Midbrain (tissue), 1 donor: ENCODE data around the gene TMEM208.
A peak's percentile ranks its signal among the peaks of the same experiment; 100 is the strongest.

Experiments used
- DNase-seq: peaks from one replicate; lab custom pipeline; 2025; lab: John Stamatoyannopoulos, UW

TMEM208 gene

DNA sequence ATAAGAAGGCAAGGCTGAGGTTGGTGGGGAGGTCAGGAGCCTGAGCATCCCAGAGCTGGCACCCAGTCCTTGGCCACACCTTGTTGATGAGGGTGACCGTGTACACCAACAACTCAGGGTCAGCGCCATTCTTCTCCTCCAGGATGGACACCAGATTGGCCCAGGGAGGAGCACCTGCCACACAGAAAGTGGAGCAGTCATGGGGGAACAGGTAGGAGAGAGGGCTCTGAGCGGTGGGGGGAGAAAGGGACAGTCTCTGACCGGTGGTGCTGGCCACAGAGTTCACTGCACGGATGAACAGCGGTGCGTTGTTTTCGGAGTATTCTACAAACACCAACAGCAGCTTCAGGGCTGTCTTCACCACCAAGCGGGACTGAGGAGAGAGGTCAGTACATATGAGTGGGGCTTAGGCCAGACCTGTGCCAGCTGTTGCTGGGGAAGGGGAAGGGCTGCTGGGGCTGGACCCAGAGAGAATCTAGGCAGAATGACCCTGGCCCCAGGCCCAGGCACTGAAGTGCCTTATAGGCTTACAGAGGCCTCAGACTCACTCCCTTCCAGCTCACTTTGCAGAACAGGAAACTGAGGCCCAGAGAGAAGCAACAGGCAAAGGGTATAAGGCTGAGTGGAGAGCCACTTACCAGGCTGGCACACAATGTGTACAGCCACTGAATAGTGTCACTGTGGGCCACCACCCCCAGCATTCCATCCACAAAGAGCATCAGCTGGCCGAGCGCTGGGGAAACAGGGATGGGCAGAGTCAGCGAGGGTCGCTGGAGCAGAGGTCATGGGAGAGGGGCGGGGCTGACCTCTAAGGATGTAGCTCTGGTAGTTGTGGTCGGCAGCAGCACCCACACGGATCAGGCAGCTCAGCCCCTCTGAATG lies 10.7 kb downstream of the TMEM208 start:
- no peak for DNase-seq

DNA sequence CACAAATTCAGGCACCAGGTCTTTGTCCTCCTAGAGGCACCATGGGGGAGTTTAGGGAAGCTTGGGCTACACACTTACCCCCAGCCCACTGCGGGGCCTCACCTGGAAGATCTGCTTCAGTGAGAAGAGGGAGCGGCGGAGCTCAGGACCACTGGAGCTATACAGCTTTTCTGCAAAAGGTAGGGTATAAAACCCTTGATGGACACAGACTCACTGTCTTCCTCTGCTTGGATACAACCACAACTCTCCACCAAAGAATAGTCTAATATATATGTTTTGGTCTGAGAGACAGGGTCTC lies 11.3 kb downstream of the TMEM208 start:
- DNase-seq = no peak

DNA sequence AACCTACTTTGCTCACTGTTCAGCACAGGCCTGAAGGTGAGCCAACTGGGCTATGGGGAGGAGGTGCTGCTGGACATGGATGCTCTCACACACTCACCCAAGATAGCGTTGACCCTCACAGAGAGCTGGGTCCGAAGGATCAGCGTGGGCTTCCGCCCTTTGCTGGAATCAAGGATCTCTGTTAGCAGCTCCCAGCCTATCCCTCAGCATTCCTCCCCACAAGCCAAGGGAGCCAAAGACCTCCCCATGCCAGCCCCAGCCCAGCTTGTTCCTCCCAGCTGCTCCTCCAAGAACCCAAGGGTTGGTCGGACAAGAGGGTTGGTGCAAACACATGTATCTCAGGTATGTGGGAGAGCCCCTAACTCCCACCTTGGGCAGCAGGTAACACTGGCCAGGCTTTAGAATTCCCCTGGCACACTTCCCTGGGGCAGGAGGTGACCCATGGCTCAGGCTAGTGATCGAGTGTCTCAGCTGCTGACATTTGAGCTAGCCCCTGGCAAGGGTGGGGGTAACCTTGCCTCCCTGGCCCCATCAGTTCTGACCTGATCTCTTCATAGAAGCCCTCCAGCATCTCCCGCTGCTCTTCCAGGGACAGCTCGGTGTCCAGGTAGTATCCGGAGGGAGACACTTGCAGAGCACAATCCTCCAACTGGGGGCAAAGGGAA lies 12.0 kb downstream of the TMEM208 start:
- DNase-seq = no peak

DNA sequence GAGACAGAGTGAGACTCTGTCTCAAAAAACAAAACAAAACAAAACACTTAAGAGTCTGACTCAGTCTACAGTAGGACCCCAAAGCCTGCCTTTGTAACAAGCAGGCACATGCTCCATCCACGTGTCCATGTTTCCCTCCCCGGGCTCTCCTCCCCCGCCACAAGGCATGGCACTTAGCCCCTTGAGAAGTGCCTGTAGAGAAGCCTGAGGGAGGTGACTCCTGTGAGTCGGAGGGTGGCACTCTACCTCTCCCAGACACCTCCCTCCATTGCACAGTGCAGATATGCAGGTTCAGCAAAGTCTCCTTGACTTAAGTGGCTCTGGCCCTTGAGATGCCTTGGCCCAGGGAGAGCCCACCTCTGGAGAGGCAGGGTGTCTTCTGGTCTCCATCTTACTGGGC lies 13.6 kb downstream of the TMEM208 start:
- no peak for DNase-seq

DNA sequence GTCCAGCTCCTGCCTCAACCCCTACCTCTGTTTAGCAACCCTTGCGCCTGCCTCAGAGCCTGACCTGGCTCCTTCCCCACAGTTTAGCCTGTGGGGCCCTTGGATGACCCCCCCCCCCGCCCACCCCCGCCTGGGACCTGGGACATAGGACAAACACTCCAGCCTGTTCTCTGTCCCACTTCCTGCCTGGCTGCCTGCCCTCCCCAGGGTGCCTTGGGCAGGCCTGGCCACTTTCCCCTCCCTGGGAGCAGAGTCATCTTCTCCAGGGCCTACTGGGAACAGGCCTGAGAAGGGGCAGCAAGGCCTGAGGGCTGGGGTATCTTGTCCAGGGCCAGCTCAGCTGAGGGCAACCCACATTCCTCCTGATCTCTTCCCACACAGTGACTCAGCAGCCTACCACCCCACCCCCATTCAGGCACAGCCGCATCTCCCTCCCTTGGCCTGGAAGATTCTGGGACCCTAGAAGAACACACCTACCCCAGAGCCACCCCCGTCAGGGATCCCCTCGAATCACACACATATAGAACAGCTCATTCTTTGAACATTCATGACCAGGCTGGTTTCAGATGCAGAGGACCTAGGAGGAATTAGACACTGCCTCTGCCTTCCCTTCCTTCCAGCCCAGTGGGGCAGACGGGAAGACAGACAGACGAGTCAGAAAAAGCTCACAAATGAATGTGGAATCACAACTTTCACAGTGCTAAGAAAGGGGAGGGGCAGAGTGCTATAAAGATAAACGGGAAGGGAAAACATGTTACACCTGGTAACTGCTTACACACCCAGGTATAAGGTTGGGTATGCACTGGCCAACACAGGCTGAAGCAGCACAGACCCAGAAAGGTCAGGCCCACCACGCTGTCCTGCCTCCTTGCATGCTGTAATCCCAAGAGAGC lies 14.3 kb downstream of the TMEM208 start:
- DNase-seq = peak; percentile 29

DNA sequence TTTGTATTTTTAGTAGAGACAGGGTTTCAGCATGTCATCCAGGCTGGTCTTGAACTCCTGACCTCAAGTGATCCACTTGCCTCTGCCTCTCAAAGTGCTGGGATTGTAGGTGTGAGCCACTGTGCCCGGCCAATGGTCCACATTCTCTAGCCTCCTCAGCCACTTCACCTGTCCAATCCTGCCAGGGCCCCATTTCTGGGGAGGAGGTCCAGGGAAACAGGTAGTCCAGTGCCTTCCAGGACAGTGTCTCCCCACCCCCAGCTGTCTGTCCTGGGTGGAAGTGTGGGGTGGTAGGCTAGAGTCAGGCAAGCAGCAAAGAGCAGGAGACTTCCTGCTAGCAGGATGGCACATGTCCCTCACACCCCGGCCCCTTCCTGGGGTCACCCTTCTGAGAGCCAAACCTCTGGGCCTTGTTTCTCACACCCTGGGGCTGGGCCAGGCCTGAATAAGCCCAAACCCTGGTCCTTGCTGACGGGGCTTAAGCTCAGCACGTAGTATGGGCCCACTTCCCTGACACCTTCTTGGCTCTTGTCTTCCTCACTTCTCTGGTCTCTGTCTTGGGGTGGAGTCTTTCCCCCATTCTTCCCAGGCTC lies 15.3 kb downstream of the TMEM208 start:
- no peak for DNase-seq

DNA sequence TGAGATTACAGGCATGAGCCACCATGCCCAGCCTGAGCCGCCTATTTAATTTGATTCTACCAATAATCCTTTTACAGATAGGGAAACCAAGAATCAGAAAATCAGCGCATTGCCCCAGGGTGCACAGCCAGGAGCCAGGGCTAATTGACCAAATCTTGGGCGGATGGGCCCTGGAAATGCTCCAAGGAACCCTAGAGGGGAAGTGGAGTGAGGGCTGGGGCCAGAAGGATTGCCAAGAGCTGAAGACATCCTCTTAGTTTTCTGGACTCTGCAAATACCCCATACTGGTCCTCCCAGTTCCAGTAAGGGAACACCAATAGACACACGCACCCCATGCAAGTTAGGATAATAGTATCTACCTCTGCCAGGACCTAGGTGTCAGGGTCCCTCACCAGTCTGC lies 16.6 kb downstream of the TMEM208 start:
- DNase-seq = no peak

DNA sequence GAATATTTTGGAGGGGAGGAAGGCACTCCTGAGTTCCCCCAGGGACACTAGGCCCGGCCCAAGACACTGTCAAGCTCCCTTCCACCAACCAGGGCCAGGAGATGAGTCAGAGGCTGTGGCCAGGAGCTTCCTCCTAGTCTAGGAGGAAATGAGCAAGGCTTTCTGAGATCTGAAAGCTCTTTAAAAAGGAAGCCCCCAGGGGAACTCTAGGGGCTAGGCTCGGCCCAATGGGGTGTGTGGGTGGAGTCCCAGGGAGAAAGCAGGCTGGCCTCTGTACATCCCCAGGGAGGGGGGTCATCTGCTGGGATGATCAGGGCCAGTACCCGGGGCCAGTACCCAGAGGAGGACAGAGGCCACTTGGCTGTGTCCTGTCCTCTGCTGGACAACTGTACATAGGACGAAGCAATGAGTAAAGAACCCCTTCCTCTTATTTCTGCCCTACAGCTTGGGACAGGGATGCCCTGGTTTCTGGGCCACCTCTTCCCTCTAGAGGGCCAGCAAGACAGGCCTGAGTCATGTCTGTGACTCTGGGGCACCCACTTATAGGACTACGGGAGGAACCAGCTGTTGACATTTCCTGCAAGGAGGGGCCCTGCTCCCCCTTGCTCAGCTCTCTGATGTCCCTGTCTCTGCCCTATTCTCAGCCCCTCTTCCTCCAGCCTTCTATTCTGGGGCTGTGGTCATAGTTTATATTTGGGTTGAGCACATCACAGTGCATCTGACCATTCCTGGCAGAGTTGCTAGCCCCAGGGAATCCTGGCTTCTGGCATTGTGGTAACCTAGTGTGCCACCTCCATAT lies 17.7 kb downstream of the TMEM208 start:
- DNase-seq = peak; percentile 50

DNA sequence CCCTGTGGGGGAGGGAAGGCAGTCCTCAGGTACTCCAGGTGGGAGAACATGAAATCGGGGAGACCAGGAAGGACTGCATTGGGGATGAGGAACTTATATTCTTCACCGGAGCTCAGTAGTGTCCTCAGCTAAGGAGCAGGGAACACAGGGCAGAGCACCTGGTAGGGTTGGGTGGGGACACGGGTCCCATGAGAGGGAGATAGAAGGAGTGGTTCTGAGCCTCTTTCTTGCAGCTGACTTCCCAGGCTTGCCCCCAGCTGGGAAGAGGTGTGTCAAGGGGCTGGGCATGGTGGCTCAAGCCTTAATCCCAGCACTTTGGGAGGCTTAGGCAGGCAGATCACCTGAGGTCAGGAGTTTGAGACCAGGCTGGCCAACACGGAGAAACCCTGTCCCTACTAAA lies 18.3 kb downstream of the TMEM208 start:
- no peak for DNase-seq

DNA sequence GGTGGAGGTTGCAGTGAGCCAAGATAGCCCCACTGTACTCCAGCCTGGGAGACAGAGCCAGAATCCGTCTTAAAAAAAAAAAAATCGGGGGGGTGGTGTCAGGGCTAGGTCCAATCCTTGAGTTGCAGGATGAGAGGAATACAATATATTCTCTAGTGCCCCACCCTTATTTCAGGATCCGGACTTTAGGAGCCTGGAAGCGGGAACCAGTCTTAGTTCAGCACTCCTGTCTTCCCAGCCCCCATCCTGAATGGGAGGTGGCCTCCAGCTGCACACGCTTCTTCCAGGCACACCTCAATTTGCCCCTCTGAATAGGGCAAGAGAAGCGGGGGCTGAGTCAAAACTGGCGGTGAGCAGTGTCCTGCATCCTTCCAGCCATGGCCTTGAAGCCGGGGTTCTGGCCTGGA lies 18.7 kb downstream of the TMEM208 start:
- no peak for DNase-seq

DNA sequence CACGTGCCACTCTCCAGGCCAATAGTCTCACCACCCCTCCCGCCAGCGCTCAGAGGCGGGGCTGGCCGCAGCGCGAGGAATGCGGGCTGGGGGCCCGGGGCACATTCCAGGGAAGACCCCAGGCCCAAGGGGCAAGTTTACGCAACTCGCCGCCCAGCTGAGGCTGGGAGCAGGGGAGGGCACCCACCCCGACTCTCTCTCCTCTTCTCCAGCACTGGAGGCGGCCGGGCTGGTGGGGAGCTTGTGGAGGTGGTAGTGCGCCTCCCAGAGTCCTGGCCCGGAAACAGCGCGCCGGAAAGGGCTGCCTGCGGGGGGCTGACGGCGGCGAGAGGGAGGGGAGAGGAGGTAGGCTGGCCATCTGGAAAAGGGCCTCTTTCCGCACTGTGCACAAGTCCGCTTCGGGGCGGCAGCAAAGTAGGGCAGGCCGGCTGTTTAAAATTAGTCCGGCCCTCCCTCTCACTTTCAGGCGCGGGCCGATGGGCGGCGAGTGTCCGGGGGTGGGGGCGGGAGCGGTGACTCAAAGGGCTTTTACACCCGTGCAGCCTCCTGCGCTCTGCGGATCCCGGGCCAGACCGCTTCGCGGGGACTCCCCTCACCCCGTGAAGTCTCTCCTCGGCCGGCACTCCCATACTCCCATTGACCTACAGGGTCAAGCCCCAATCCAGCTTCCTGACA lies 19.3 kb downstream of the TMEM208 start:
- DNase-seq = peak; percentile 60

DNA sequence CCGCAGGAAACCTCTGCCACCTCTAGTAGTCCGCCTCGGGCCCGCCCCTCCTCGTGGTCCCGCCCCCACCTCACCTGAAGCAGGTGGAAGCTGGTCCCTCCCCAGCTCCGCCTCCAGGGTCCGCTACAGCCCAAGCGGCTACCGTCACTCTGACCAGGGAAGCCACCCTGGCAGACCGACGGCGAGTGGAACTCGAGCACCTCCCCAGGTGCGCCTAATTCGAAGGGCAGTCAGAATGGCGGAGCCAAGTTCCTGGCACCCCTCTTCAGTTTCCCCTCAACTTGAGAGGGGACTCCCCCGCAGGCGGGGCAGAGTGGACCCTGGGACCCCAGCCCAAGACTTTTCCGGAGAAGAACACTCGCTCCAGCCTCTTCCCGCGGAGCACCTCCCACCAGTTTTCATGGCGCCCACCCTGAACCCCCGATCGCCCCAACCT lies 19.8 kb downstream of the TMEM208 start:
- DNase-seq = no peak

DNA sequence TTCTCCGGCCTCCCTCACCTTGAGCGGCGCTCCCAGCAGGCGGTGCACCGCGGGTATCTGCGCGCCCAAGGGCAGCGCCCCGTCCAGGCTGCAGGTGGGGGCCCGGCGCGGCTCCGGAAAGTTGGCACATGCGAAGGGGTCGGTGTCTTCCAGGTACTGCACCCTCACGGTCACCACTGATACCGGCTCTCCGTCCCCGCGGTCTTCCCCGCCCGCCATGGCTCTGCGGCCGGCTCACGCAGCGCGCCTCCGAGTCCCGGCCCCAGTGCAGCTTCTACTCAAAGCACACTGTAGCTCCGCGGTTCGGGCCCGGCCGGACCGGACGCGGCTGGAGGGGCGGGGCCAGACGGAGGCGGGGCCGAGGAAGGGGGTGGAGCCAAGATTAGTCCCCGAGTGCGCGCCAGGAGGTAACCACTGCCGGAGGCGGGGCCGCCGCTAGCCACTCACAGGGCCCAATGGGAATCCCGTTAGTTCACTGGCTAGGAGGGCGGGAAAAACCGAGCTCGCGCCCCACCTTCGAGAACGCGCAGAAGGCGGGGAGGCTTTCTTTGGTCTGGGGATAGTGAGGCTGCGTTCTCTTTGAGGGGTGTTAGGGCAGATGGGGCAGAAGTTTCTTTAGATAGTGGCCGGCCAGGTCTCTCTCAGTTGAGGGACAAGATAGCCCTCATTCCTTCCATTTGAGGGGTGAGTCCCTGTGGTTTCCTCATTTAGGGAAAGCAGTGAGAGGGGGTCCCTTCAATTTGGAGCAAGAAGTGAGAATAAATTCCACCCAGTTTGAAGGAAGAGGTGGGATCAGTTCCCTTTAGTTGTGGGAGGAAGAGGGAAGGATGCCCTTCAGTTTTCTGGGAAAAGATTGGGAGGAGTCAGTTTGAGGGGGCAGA lies 20.5 kb downstream of the TMEM208 start, which contains the start of gene FHOD1:
Gene FHOD1 (minus strand): TSS at position 290 of the 881 bp plus-strand sequence. CDS start 71 bp downstream, at position 219.
- peak; percentile 88 for DNase-seq

DNA sequence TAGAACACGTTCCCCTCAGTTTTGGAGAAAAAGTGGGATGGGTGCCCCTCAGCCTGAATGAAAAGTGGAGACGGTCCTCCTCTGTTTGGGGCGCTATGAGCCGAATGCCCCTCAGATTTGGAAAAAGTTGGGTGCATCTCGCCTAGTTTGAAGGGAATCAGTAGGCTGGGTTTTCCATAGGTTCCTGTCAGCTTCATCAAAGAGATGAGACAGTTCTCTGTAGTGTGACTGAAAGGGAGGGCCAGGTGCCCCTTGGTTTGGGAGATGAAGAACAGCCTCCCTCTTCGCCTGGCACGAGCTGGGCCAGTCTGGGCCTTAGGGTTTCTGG lies 21.1 kb downstream of the TMEM208 start:
- DNase-seq = no peak

DNA sequence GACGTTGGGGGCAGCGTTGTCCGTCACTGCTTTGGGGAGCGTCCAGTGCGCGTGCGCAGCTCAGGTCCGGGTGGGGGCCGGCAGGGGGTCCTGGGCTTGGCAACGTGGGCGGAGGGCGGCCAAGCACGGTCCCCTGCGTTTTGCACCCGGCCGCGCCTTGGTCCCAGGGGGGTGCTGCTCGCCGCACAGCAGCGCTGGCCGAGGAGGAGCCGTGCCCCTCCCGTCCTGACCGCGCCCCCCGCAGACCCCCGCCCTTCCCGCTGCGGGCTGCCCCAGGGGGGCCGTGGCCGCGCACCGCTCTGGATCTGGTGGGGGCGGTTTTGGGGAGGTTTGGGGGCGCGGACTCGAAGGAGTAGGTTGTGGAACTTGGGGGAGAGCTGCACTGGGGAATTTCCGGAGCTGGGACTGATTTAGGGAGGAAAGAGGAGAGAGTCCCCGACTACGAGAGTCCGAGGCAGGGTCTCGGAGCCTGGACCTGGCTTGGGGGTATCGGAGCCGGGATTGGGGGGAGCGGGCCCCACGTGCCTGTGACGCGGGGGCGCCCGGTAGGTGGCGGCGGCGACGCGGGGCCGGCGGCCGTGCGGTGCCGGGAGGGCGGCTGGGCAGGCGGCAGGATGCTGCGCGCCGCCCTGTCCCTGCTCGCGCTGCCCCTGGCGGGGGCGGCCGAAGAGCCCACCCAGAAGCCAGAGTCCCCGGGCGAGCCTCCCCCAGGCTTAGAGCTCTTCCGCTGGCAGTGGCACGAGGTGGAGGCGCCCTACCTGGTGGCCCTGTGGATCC lies 21.7 kb downstream of the TMEM208 start, which contains the start of gene SLC9A5:
Gene SLC9A5 (plus strand): TSS at position 579 of the 777 bp plus-strand sequence. CDS start 36 bp downstream, at position 615.
- no peak for DNase-seq

DNA sequence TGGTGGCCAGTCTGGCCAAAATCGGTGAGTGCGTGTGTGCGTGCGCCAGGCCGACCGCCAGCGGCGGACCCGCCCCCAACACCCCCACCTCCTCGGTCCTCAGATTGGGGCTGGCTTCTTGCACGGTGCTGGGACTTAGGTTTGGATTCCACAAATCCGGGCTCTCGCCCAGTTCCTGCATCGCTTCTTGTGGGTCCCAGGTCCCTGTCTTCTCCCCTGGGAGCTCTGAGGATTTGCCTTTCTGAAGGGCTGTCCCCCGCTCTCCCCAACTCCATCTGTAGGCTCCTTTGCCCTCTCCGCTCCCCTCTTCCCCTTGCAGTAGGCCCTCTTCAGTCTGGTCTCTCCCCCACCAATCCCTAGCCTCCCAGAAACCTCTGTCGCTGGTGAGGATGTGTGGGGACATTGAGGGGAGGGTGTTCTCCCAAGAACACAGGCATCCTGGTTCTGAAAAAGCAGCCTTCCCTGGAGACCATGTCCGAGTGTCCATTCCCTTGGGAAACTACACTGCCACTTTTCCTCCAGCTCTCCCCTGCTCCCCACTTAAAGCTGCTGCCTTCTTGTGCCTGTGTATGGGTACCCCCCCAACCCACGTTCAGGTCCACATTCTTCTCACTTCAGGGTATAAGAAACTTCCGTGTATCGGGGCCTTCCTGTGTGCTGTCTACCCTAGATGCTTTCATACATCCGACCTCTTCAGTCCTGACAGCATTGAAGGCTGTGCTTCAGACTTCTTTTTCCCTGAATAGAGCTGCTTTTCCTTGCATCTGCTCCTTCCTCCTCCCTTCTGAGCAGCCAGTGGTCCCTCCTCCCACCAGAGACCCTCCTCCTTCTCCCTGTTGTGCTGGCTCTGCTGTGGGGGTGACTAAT lies 22.5 kb downstream of the TMEM208 start:
- no peak for DNase-seq

DNA sequence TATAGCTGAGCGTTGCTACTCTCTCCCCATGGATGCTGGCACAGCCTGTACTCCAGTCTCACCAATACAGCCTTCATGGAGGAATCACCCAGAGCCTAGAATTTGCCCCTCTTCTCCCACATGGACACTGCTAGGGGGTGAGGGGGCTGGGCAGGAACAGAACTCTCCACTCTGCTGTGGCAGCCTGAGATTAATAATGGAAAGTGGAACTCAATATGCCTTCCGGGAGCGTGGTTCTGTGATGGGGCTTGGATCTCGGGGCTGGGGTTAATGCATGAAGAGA lies 23.1 kb downstream of the TMEM208 start:
- DNase-seq = no peak
